Measurements from ENCODE around the gene DLG5.

DLG5 gene

GRCh38 chr10:77946084-77946483 is 19.5 kb upstream of the DLG5 start:
- H3K4me3 ChIP-seq (ENCODE audit: low read depth, low read length): no peak overlapping the region
- no peak for TF ChIP-seq CTCF (IDR thresholded peaks at IDR 0.05; ENCODE audit: low read depth, low read length)

- TF ChIP-seq CTCF (IDR thresholded peaks at IDR 0.05; ENCODE audit: low read depth, low read length): no peak
- H3K4me3 ChIP-seq (ENCODE audit: low read depth, low read length): no peak overlapping the region
These were observed 18.0 kb upstream of the DLG5 start for GRCh38 chr10:77944519-77944918.

GRCh38 chr10:77943121-77943901 is 16.8 kb upstream of the DLG5 start:
- TF ChIP-seq CTCF (IDR thresholded peaks at IDR 0.05; ENCODE audit: low read depth, low read length): no peak
- H3K4me3 ChIP-seq (ENCODE audit: low read depth, low read length): no peak overlapping the region

- no peak for TF ChIP-seq CTCF (IDR thresholded peaks at IDR 0.05; ENCODE audit: low read depth, low read length)
- no peak overlapping the region for H3K4me3 ChIP-seq (ENCODE audit: low read depth, low read length)
These were observed 15.2 kb upstream of the DLG5 start for GRCh38 chr10:77941790-77942189.

- TF ChIP-seq CTCF (IDR thresholded peaks at IDR 0.05; ENCODE audit: low read depth, low read length): no peak
- H3K4me3 ChIP-seq (ENCODE audit: low read depth, low read length): no peak overlapping the region
These were observed 14.1 kb upstream of the DLG5 start for GRCh38 chr10:77940627-77941026.

GRCh38 chr10:77940225-77940624 is 13.7 kb upstream of the DLG5 start:
- no peak for TF ChIP-seq CTCF (IDR thresholded peaks at IDR 0.05; ENCODE audit: low read depth, low read length)

GRCh38 chr10:77939561-77940001 is 13.0 kb upstream of the DLG5 start:
- TF ChIP-seq CTCF (IDR thresholded peaks at IDR 0.05; ENCODE audit: low read depth, low read length): no peak
- H3K4me3 ChIP-seq (ENCODE audit: low read depth, low read length): no peak overlapping the region

More at GRCh38 chr10:77940225-77940624, 13.7 kb upstream of the DLG5 start:
- H3K4me3 ChIP-seq (ENCODE audit: low read depth, low read length): no peak overlapping the region
